Psoas muscle (tissue), 8 donors: ENCODE measurements around the gene COL26A1. TPM values are rescaled to one million over a fixed set of nuclear protein-coding genes. Genes with fewer than 3 reads are reported as not detected.

ENCODE experiments used
- ATAC-seq, 4 donors: fragments of 200-7000 bp; cut with Tn5 transposase; one replicate each; pipeline ENCODE4 v1.9.1; 2020; ENCODE audit warnings: moderate library complexity in 3 of 4, mild to moderate bottlenecking in 2 of 4
- DNase-seq, 2 donors: peaks; one replicate each; pipeline ENCODE4 v3.0.0-alpha.2; 2020
- H3K27ac ChIP-seq: fragments of 200-600 bp; one replicate; pipeline ENCODE4 v1.8.0; 2022
- H3K27me3 ChIP-seq, 3 donors: fragments of 200-600 bp in 1 of 3; one replicate each; pipeline versions ENCODE4 v1.6.1 to v1.8.0; 2013 to 2022; ENCODE audit warnings: low read length in 2 of 3, mild to moderate bottlenecking in 2 of 3, moderate library complexity in 1 of 3; ENCODE audit not compliant: insufficient read depth in 3 of 3
- H3K36me3 ChIP-seq, 2 donors: fragments of 200-600 bp in 1 of 2; one replicate each; pipeline versions ENCODE4 v1.6.1 to v1.8.0; 2013 to 2022; ENCODE audit warnings: low read depth in 1 of 2, mild to moderate bottlenecking in 1 of 2, moderate library complexity in 1 of 2; ENCODE audit not compliant: insufficient read depth in 1 of 2
- H3K4me1 ChIP-seq: fragments of 200-600 bp; one replicate; pipeline ENCODE4 v1.8.0; 2022
- H3K4me3 ChIP-seq: fragments of 200-600 bp; one replicate; pipeline ENCODE4 v1.8.0; 2022; ENCODE audit warnings: mild to moderate bottlenecking
- H3K9me3 ChIP-seq: fragments of 200-600 bp; one replicate; pipeline ENCODE4 v1.8.0; 2022
- CTCF ChIP-seq: fragments of 200-600 bp; IDR thresholded peaks from one replicate; pipeline ENCODE4 v1.8.0; 2022; ENCODE audit warnings: antibody characterized with exemption
- WGBS, 3 donors: extraction: QIAGEN DNeasy Blood & Tissue Kit; methylation state at CpG; one replicate each; pipeline versions ENCODE4 v1.1.6 to v1.1.7; 2013; 5-methylcytosine and 5-hydroxymethylcytosine counted together
- intact Hi-C, 2 donors: fragments of 100-400 bp; cut with DNase I; formaldehyde crosslinking; loops; one replicate each; pipeline versions ENCODE4 v1.11.0 to v1.14.2; 2022
- polyA plus RNA-seq, 3 donors: library from polyadenylated mRNA; stranded (reverse); fragments of 200-250 nt; gene quantifications; one replicate each; pipeline ENCODE4 v1.2.3, GENCODE V29; 2013
- total RNA-seq, 4 donors: library from RNA; stranded (reverse); fragmentation: NEBNext Ultra II Directional in 2 of 4; extraction: Animal tissue kit (Norgen Biotek cat#: 25700) in 2 of 4; gene quantifications; one replicate each; pipeline versions ENCODE4 v1.2.1 to v1.2.4, GENCODE V29; 2021 to 2023
- donor health status: healthy with polysubstance abuse.
- donor health status: DM: no; HTN: no; CAD: no; lungs with moderate emphysema.
- donor health status: Bipolar disorder and iron deficiency.
- donor health status: healthy.
- donor health status: DM: yes; HTN: yes; CAD: no.
- donor health status: DM: no; HTN: no; CAD: no.
- donor health status: DM: no; HTN: no; CAD: no.
- donor health status: DM: yes; HTN: yes; CAD: no.

COL26A1 gene
- total and polyA plus RNA-seq, 7 donors: 0.03 TPM; not detected in 6

GRCh38 chr7:101457001-101457750, 94.5 kb downstream of the COL26A1 start:
- Histone ChIP-seq H3K9me3 (no peaks in the 10 kb centered on the region), H3K4me3 (no peak overlapping the region), H3K27ac (no peak overlapping the region), H3K27me3 (no peaks in the 10 kb centered on the region), H3K4me1 (no peaks in the 10 kb centered on the region), H3K36me3 (no peaks in the 10 kb centered on the region)
- no peak for TF ChIP-seq CTCF
- intact Hi-C loops: no loop called here
- DNase-seq: no peak
- 62 to 71% (median 68%) methylated on average over 6 of the region's 6 CpGs for WGBS, 3 donors
- ATAC-seq: no peak

- Histone ChIP-seq H3K4me3 (no peak overlapping the region), H3K9me3 (no peaks in the 10 kb centered on the region), H3K27me3 (no peaks in the 10 kb centered on the region), H3K4me1 (no peaks in the 10 kb centered on the region), H3K36me3 (no peaks in the 10 kb centered on the region), H3K27ac (no peak overlapping the region)
- no peak for DNase-seq
- TF ChIP-seq CTCF: no peak
- 79 to 85% (median 85%) methylated on average over 5 of the region's 5 CpGs for WGBS, 3 donors
- intact Hi-C loops: no loop called here
- no peak for ATAC-seq
Measured at GRCh38 chr7:101465131-101465530, 102.5 kb downstream of the COL26A1 start.

GRCh38 chr7:101465576-101466196, 103.0 kb downstream of the COL26A1 start:
- ATAC-seq (no peak), DNase-seq (no peak)
- intact Hi-C loops: no loop called here
- no peaks in the 10 kb centered on the region for H3K9me3 ChIP-seq
- no peaks in the 10 kb centered on the region for H3K27me3 ChIP-seq
- H3K4me3 ChIP-seq: no peak overlapping the region
- TF ChIP-seq CTCF: no peak
- WGBS, 3 donors: 54 to 60% (median 57%) methylated on average over 7 to 9 of the region's 9 CpGs
- H3K27ac ChIP-seq: no peak overlapping the region
- H3K4me1 ChIP-seq: no peaks in the 10 kb centered on the region
- H3K36me3 ChIP-seq: no peaks in the 10 kb centered on the region

- DNase-seq (no peak), ATAC-seq (no peak)
- 37 to 54% (median 41%) methylated on average over 6 of the region's 6 CpGs for WGBS, 3 donors
Measured at GRCh38 chr7:101466871-101467270, 104.2 kb downstream of the COL26A1 start.

More at GRCh38 chr7:101466871-101467270, 104.2 kb downstream of the COL26A1 start:
- Histone ChIP-seq H3K9me3 (no peaks in the 10 kb centered on the region), H3K4me1 (no peaks in the 10 kb centered on the region), H3K27me3 (no peaks in the 10 kb centered on the region), H3K27ac (no peak overlapping the region), H3K4me3 (no peak overlapping the region), H3K36me3 (no peaks in the 10 kb centered on the region)
- intact Hi-C loops: no loop called here
- no peak for TF ChIP-seq CTCF
